SJSA1 (cell line): ENCODE measurements around the gene STAG3. TPM values are rescaled to one million over a fixed set of nuclear protein-coding genes. Genes with fewer than 3 reads are reported as not detected.
A peak's percentile ranks its signal among the peaks of the same experiment; 100 is the strongest.
"Not testable (repeated sequence)": the region's sequence is repeated elsewhere in the genome, so short reads cannot be mapped to it uniquely, and the experiment has no call there.

Experiments used
- DNase-seq, 2 experiments: peaks; one replicate each; pipeline ENCODE4 v3.0.0-alpha.2; 2015 to 2020; ENCODE audit warnings: low spot score in 2 of 2, low read depth in 1 of 2
- H3K27ac ChIP-seq: fragments of 250-450 bp; sonication (Bioruptor Pico); 2 replicates; pipeline ENCODE4 v1.5.1; 2020; ENCODE audit warnings: mild to moderate bottlenecking, moderate library complexity
- H3K27me3 ChIP-seq: fragments of 250-450 bp; sonication (Bioruptor Pico); replicated peaks from 2 replicates; pipeline ENCODE4 v1.5.1; 2020; ENCODE audit warnings: mild to moderate bottlenecking, moderate library complexity
- H3K36me3 ChIP-seq: fragments of 250-450 bp; sonication (Bioruptor Pico); 2 replicates; pipeline ENCODE4 v1.5.1; 2020; ENCODE audit warnings: mild to moderate bottlenecking
- H3K4me1 ChIP-seq: fragments of 250-450 bp; sonication (Bioruptor Pico); replicated peaks from 2 replicates; pipeline ENCODE4 v1.6.1; 2021; ENCODE audit warnings: mild to moderate bottlenecking
- H3K4me3 ChIP-seq: fragments of 250-450 bp; sonication (Bioruptor Pico); 2 replicates; pipeline ENCODE4 v1.5.1; 2020; ENCODE audit warnings: mild to moderate bottlenecking
- H3K9me3 ChIP-seq: fragments of 250-450 bp; sonication (Bioruptor Pico); replicated peaks from 2 replicates; pipeline ENCODE4 v1.5.1; 2020; ENCODE audit warnings: mild to moderate bottlenecking
- total RNA-seq: library from RNA; depleted of rRNA; stranded (reverse); fragments of >200 nt; shearing (Covaris generic); gene quantifications from 2 replicates; pipeline ENCODE4 v1.2.3, GENCODE V29; 2014

STAG3 gene
- total RNA-seq, 1 experiment from 2014 or later = 0.26 TPM

DNA sequence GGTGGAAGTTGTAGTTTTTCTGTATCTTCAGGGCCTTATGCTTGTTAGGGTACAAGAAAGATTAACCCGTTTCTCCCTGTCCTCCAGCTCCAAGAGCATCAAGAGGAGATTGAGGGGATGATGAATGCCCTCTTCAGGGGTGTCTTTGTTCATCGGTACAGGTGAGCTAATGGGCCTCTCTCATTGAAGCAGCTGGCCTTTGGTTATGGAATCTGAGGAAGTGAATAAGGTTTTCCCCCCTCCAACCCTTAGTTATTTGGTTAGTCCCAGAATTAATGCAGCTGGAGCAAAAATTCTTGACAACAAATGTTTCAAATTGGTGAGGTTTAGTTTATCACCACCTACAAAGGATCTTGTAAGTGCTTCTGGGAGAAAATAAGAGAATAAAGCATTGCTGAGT, 17.5 kb downstream of the STAG3 start:
- DNase-seq = no peak
- Histone ChIP-seq H3K27me3 (no peaks in the 10 kb centered on the region), H3K9me3 (no peaks in the 10 kb centered on the region), H3K4me3 (no peak overlapping the region), H3K27ac (no peak overlapping the region), H3K4me1 (no peaks in the 10 kb centered on the region), H3K36me3 (no peaks in the 10 kb centered on the region)

DNA sequence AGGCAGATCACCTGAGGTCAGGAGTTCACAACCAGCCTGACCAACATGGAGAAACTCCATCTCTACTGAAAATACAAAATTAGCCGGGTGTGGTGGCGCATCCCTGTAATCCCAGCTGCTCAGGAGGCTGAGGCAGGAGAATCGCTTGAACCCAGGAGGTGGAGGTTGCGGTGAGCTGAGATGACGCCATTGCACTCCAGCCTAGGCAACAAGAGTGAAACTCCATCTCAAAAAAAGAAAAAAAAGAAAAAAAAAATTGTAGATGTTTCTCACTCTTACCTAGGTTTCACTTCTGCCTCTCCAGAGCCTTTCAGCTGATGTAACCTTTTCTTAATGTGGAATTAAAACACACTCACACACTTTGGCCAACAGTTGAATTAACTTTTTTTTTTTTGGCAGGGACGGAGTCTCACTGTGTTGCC, 18.2 kb downstream of the STAG3 start:
- not testable (repeated sequence) for H3K27ac ChIP-seq, H3K4me3 ChIP-seq, H3K9me3 ChIP-seq, DNase-seq, H3K27me3 ChIP-seq, H3K4me1 ChIP-seq, H3K36me3 ChIP-seq

DNA sequence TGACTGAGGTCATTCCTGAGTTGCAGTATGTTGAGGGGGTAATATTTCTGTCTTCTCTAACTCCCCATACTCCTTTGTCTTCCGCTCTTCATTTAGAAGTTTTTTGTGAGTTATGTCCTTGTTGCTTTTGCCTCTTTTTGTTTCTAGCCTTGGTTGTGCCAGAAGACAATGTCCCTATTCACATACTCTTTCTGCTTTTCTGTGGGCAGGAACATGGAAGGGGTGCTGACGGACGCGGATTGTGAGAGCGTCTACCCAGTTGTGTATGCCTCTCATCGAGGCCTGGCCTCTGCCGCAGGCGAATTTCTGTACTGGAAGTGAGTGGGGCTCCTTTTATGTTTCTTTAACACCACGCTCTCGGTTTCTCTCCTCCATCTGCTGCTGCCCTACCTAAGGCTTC, 20.5 kb downstream of the STAG3 start:
- H3K27me3 ChIP-seq = peaks cover 9% of the 10 kb centered on the region; the same call in 1 of the 2 replicates
- H3K36me3 ChIP-seq = no peaks in the 10 kb centered on the region
- no peak for DNase-seq
- no peak overlapping the region for H3K27ac ChIP-seq
- H3K4me1 ChIP-seq = no peaks in the 10 kb centered on the region
- H3K9me3 ChIP-seq = no peaks in the 10 kb centered on the region
- H3K4me3 ChIP-seq = no peak overlapping the region

DNA sequence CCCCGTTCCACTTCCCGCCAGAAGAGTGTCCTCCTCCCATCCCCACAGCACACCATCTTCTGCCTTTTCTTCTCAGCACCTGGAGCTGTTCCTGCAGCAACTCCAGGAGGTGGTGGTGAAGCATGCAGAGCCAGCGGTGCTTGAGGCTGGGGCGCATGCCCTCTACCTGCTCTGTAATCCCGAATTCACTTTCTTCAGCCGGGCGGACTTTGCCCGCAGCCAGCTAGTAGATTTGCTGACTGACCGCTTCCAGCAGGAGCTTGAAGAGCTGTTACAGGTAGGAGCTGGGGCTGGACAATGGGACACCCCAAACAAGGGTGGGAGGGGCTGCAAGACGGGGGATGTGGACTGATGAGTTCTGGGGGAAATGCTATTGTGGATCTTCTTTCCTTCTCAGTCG, 23.0 kb downstream of the STAG3 start:
- H3K9me3 ChIP-seq = no peaks in the 10 kb centered on the region

DNA sequence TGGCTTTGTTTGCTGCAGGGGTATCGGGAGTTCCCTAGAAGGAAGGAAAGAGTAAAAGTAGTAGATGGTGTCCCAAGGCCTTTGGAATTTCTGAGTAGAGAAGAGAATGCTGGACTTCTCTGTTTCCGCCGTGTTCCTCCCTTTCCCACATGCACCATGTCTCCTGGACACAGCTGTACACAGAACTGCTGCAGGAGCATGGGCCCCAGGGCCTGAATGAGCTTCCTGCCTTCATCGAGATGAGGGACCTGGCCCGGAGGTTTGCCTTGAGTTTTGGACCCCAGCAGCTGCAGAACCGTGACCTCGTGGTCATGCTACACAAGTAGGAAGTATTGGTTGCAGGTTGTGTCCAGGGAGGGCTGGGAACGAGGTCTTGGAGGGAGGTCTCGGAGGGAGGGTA, 26.7 kb downstream of the STAG3 start:
- H3K4me3 ChIP-seq = no peak overlapping the region
- no peaks in the 10 kb centered on the region for H3K4me1 ChIP-seq
- no peaks in the 10 kb centered on the region for H3K36me3 ChIP-seq
- no peak for DNase-seq
- H3K27ac ChIP-seq = no peak overlapping the region
- H3K27me3 ChIP-seq = peaks cover 18% of the 10 kb centered on the region; the same call in 1 of the 2 replicates
- no peaks in the 10 kb centered on the region for H3K9me3 ChIP-seq

More for the DNA sequence above, 23.0 kb downstream of the STAG3 start:
- DNase-seq = no peak
- H3K36me3 ChIP-seq = no peaks in the 10 kb centered on the region
- H3K27ac ChIP-seq = no peak overlapping the region
- H3K4me1 ChIP-seq = no peaks in the 10 kb centered on the region
- peaks cover 9% of the 10 kb centered on the region; the same call in 1 of the 2 replicates for H3K27me3 ChIP-seq
- H3K4me3 ChIP-seq = no peak overlapping the region

DNA sequence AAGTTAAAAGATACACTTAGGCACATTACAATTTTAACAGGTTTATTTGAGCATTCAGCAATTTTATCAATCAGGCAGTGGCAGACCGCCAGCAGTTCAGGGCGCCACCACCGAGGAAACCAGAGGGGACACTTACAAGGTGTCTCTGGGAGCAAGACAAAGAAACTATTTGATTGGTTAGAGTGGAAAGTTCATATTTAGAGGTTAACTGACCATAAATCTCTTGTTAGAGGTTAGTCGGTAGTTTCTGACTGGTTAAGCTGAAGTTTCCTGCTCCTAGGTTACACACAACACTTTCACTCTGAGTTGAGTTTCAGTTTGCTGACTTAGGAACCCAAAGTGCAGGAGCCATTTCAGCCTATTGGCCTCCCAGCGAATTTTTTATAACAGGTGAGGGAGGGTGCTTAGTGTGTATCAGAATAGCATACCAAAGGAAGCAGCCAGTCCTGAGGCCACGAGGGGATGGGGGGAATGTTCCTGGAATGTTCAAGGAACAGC, 31.2 kb downstream of the STAG3 start:
- H3K27me3 ChIP-seq = peaks cover 9% of the 10 kb centered on the region
- no peaks in the 10 kb centered on the region for H3K4me1 ChIP-seq
- H3K4me3 ChIP-seq = no peak overlapping the region
- no peaks in the 10 kb centered on the region for H3K36me3 ChIP-seq
- H3K27ac ChIP-seq = no peak overlapping the region
- H3K9me3 ChIP-seq = no peaks in the 10 kb centered on the region
- DNase-seq = no peak

DNA sequence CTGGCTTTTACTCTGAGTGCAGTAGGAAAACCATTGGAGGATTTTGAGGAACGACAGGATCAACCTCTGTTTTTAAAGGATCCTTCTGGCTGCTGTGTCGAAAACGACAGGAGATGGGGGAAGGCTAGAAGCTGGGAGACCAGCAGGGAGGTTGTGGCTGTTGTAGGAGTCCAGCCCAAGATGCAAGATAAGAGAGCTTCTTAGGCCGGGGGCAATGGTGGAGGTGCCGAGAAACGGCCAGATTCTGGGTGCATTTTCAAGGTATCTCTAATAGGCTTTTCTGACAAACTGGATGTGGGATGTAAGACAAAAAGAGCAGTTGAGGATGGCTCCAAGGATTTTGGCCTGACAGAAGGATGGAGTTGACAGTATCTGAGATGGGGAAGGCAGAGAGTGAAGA, 31.8 kb downstream of the STAG3 start:
- no peak for DNase-seq

DNA sequence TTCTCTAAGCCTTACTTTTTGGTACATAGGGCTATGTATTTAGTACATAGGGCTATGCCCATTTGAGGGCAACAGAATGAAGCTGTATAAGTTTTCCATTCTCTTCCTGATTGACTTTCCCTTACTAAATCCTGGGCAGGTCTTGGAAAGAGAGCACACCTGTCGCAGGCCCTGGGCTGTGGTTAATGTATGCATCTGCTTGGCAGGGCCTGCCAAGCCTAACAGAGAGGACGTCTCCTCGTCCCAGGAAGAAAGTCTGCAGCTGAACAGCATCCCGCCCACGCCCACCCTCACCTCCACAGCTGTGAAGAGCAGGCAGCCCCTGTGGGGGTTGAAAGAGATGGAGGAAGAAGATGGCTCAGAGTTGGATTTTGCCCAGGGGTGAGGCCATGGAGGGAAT, 33.1 kb downstream of the STAG3 start:
- Histone ChIP-seq H3K9me3 (no peaks in the 10 kb centered on the region), H3K36me3 (no peaks in the 10 kb centered on the region), H3K27ac (no peak overlapping the region), H3K4me3 (no peak overlapping the region), H3K27me3 (peaks cover 9% of the 10 kb centered on the region), H3K4me1 (no peaks in the 10 kb centered on the region)
- DNase-seq = no peak

More for the DNA sequence above, 31.8 kb downstream of the STAG3 start:
- H3K4me3 ChIP-seq = no peak overlapping the region
- no peaks in the 10 kb centered on the region for H3K36me3 ChIP-seq
- no peak overlapping the region for H3K27ac ChIP-seq
- no peaks in the 10 kb centered on the region for H3K9me3 ChIP-seq
- no peaks in the 10 kb centered on the region for H3K4me1 ChIP-seq
- peaks cover 9% of the 10 kb centered on the region for H3K27me3 ChIP-seq

DNA sequence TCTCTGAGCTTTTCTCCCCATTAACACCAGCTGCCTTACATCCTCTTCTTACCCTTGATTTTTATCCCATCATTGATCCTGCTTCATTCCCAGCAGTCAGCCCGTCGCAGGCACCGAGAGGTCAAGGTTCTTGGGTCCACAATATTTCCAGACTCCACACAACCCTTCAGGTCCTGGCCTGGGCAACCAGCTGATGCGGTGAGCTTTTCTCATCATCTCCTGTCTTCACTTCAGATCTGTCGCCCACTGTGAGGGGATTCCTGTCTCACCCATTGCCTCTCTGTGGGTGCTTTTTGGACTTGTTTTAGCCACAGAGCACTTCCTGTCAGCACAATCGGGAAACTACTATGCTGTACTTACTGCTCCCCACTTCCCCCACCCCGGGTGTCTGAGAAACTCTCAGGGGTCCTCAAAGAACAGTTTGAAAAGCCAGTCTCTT, 33.6 kb downstream of the STAG3 start:
- no peaks in the 10 kb centered on the region for H3K36me3 ChIP-seq
- no peak for DNase-seq
- H3K27ac ChIP-seq = no peak overlapping the region
- no peaks in the 10 kb centered on the region for H3K4me1 ChIP-seq
- peaks cover 9% of the 10 kb centered on the region for H3K27me3 ChIP-seq
- H3K4me3 ChIP-seq = no peak overlapping the region
- no peaks in the 10 kb centered on the region for H3K9me3 ChIP-seq

DNA sequence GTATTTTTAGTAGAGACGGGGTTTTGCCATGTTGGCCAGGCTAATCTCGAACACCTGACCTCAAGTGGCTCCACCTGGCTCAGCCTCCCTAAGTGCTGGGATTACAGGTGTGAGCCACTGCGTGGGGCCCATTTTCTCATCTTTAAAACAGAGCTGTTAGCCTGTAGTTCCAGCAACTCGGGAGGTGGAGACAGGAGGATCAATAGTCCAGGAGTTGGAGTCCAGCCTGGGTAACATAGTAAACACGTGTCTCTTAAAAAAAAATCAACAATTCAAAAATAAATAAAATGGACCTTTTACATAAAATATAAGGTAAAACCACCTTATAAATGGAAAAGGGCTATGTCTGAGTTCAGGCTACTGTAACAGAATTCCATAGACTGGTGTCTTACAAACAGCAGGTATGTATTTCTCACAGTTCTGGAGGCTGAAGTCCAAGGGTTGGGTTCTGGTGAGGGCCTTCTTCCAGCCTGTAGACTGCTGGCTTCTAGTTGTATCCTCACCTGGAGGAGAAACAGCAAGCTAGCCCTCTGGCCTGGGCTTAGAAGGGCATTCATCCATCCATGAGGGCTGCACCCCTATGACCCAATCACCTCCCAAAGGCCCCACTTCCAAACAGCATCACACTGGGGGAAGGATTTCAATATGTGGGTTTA, 35.0 kb downstream of the STAG3 start:
- no peak overlapping the region for H3K27ac ChIP-seq
- no peaks in the 10 kb centered on the region for H3K36me3 ChIP-seq
- H3K4me3 ChIP-seq = no peak overlapping the region
- DNase-seq = no peak
- H3K27me3 ChIP-seq = peaks cover 9% of the 10 kb centered on the region; the same call in 1 of the 2 replicates
- no peaks in the 10 kb centered on the region for H3K4me1 ChIP-seq
- no peaks in the 10 kb centered on the region for H3K9me3 ChIP-seq

DNA sequence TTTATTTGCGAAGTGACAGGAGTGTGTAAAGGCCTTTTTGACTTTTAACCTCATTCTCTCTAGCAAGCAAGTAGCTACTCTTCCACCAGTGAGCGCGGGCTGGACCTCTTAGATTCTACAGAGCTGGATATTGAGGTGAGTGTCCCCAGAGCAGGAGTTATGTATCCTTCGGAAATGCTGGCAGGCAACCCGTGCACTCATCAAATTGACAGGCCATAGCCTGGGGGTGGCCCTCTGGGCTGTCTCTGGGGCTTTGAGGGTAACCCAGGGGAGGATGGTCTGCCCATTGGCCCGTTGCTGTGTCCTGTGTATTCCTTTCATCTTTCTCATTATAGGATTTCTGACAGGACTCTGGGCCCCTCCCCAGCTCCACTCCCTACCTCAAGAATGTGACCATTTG, 36.0 kb downstream of the STAG3 start:
- no peak overlapping the region for H3K4me3 ChIP-seq
- DNase-seq = no peak
- no peak overlapping the region for H3K27ac ChIP-seq
- no peaks in the 10 kb centered on the region for H3K36me3 ChIP-seq
- no peaks in the 10 kb centered on the region for H3K9me3 ChIP-seq
- H3K27me3 ChIP-seq = peaks cover 2% of the 10 kb centered on the region; the same call in 1 of the 2 replicates
- no peaks in the 10 kb centered on the region for H3K4me1 ChIP-seq

DNA sequence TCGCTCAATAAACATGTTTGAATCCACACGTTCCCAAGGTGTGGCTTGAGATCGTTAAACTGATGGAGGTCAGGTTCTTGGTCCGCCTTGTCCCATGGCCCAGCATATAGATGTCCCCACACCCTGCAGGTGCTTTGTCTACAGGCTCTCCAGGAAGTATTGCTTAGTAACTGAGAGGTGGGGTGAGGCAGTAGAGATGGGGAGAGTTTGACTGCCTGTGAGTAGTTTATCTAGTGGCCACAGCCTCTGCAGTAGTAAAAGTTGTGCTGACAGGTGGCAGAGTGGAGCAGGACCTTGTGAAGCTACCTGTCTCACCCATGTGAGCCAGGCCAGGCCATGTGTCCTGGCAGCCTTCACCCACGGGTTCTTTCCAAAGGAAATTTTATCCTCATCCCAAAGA, 36.6 kb downstream of the STAG3 start:
- not testable (repeated sequence) for H3K27me3 ChIP-seq, H3K27ac ChIP-seq, DNase-seq, H3K4me1 ChIP-seq, H3K36me3 ChIP-seq, H3K4me3 ChIP-seq, H3K9me3 ChIP-seq

DNA sequence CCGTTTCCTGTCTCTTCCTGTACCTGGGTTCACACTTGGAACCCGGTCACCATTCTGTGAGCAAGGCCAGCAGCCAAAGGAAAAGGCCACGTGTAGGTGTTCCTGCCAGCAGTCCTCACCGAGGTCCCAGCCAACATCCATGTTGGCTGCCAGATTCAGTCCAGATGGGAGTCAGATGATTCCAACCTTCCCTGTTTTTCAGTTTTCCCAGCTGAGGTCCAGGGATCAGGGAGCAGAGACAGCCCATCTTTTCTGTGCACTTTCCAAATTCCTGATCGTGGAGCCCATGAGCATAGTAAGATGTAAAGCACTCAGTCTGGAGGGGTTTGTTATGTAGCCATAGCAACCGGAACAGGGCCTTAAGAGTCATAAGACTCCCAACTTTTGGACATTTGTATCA, 38.2 kb downstream of the STAG3 start:
- peaks cover 1% of the 10 kb centered on the region for H3K4me1 ChIP-seq
- H3K27me3 ChIP-seq = no peaks in the 10 kb centered on the region
- H3K9me3 ChIP-seq = no peaks in the 10 kb centered on the region
- no peak overlapping the region for H3K27ac ChIP-seq
- no peaks in the 10 kb centered on the region for H3K36me3 ChIP-seq
- DNase-seq = no peak
- H3K4me3 ChIP-seq = no peak overlapping the region

DNA sequence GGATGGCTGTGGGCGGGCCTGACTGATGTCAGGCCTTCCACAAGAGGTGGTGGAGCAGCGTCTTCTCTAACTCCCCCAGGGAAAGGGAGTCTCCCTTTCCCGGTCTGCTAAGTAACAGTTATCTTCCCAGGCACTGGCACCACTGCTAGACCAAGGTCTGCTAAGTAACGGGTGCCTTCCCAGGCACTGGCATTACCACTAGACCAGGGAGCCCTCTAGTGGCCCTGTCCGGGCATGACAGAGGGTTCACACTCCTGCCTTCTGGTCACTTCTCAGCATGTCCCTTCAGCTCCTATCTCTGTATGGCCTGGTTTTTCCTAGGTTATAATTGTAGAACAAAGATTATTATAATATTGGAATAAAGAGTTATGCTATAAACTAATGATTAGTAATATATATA, 40.2 kb downstream of the STAG3 start:
- H3K4me3 ChIP-seq, H3K27ac ChIP-seq, H3K36me3 ChIP-seq, H3K9me3 ChIP-seq, H3K27me3 ChIP-seq, H3K4me1 ChIP-seq: not testable (repeated sequence)
- peak; percentile 28 to 90 for DNase-seq

DNA sequence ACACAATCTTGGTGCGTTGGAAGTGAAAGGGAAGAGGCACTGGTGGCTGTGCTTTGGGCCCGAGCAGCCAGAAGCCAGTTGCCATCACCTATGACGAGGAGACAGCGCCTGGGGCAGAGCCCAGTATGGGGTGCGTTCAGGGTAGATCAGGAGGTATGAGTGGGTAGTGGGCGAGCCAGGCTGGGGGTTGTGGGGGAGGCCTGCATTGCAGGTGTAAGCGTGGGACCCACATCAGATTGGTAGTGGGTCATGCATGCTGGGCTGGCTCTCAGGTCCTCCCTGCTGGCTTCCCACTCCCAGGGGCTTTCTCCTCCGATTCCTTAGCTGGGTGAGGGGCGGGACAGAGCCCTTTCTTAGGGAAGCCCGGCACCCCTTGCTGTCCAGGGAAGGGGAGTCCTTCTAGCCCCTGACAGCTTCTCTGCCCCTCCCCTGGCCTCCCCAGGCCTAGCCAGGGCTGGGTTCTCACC, 41.6 kb downstream of the STAG3 start:
- H3K4me3 ChIP-seq = no peak overlapping the region
- H3K4me1 ChIP-seq = peaks cover 7% of the 10 kb centered on the region
- H3K36me3 ChIP-seq = no peaks in the 10 kb centered on the region
- no peaks in the 10 kb centered on the region for H3K27me3 ChIP-seq
- DNase-seq = no peak
- H3K9me3 ChIP-seq = no peaks in the 10 kb centered on the region
- H3K27ac ChIP-seq = no peak overlapping the region
